HEK293 (cell line): Measurements from ENCODE around the gene RBM10.
A peak's percentile ranks its signal among the peaks of the same experiment; 100 is the strongest.

Source experiments
- CTCF ChIA-PET: fragments of 350-600 bp; formaldehyde crosslinking; extraction: SDS; loops from one replicate; lab custom pipeline; 2021; ENCODE audit warnings: antibody characterized with exemption; lab: Yijun Ruan, JAX
- POLR2A ChIA-PET: fragments of 300-600 bp; formaldehyde crosslinking; extraction: SDS; loops from one replicate; lab custom pipeline; 2020; ENCODE audit warnings: antibody characterized with exemption, inconsistent platforms; lab: Yijun Ruan, JAX
- H3K27ac ChIP-seq: fragments of 200-500 bp; sonication (Bioruptor generic); 2 replicates; pipeline ENCODE4 v1.5.1; 2014; ENCODE audit warnings: low read depth, low read length, control low read depth, inconsistent platforms; ENCODE audit errors: extremely low read depth
- H3K36me3 ChIP-seq, 2 experiments: fragments of 200-500 bp in 1 of 2; sonication (Bioruptor generic) in 1 of 2; 1 replicate in 1 of 2; 2 replicates in 1 of 2; pipeline ENCODE4 v1.5.1; 2014 to 2017; ENCODE audit warnings: inconsistent platforms in 2 of 2, low read length in 2 of 2; ENCODE audit not compliant: control insufficient read depth in 2 of 2, insufficient read depth in 1 of 2
- H3K4me1 ChIP-seq: fragments of 200-500 bp; sonication (Bioruptor generic); 2 replicates; pipeline ENCODE4 v1.5.1; 2014; ENCODE audit warnings: mild to moderate bottlenecking, low read length, inconsistent platforms; ENCODE audit not compliant: control insufficient read depth, insufficient read depth
- H3K4me3 ChIP-seq: 2 replicates; pipeline ENCODE4 v1.5.1; 2011; ENCODE audit warnings: low read depth, mild to moderate bottlenecking, control low read depth, low read length, moderate library complexity
- H3K9me3 ChIP-seq: fragments of 200-500 bp; sonication (Bioruptor generic); 2 replicates; pipeline ENCODE4 v1.5.1; 2014; ENCODE audit warnings: low read depth, low read length, inconsistent platforms; ENCODE audit not compliant: control insufficient read depth, insufficient read depth
- BCL11A ChIP-seq: fragments of 450-650 bp; formaldehyde crosslinking; IDR thresholded peaks from 2 replicates; pipeline ENCODE4 v1.5.1; 2016; ENCODE audit warnings: low read depth, missing biosample characterization, missing genetic modification characterization
- HOXA7 ChIP-seq: sonication (generic); formaldehyde crosslinking; IDR thresholded peaks from 2 replicates; pipeline ENCODE4 v1.8.1; 2022; ENCODE audit warnings: missing genetic modification reagents, borderline replicate concordance
- KLF10 ChIP-seq: fragments of 450-650 bp; IDR thresholded peaks from 2 replicates; pipeline ENCODE4 v1.5.1; 2018; ENCODE audit warnings: missing biosample characterization, mild to moderate bottlenecking, missing genetic modification characterization
- TCF7L2 ChIP-seq: IDR thresholded peaks from 2 replicates; pipeline ENCODE4 v1.6.1; 2011; ENCODE audit warnings: low read depth, mild to moderate bottlenecking, inconsistent platforms, low read length, moderate library complexity, borderline replicate concordance
- ZBTB11 ChIP-seq: fragments of 450-650 bp; formaldehyde crosslinking; conservative IDR thresholded peaks from 2 replicates; pipeline ENCODE4 v1.5.1; 2016; ENCODE audit warnings: low read depth, missing biosample characterization, missing genetic modification characterization
- ZFHX2 ChIP-seq: fragments of 450-650 bp; formaldehyde crosslinking; conservative IDR thresholded peaks from 2 replicates; pipeline ENCODE4 v1.5.1; 2016; ENCODE audit warnings: missing biosample characterization, missing genetic modification characterization
- ZFP3 ChIP-seq: fragments of 450-650 bp; formaldehyde crosslinking; IDR thresholded peaks from 2 replicates; pipeline ENCODE4 v1.5.1; 2016; ENCODE audit warnings: low read depth, missing biosample characterization, missing genetic modification characterization
- ZNF112 ChIP-seq: fragments of 450-650 bp; formaldehyde crosslinking; IDR thresholded peaks from 2 replicates; pipeline ENCODE4 v1.5.0; 2017; ENCODE audit warnings: missing biosample characterization, missing genetic modification characterization
- ZNF140 ChIP-seq: fragments of 450-650 bp; formaldehyde crosslinking; IDR thresholded peaks from 2 replicates; pipeline ENCODE4 v1.5.1; 2016; ENCODE audit warnings: missing biosample characterization, missing genetic modification characterization
- ZNF184 ChIP-seq: fragments of 450-650 bp; IDR thresholded peaks from 2 replicates; pipeline ENCODE4 v1.5.1; 2018; ENCODE audit warnings: missing biosample characterization, mild to moderate bottlenecking, missing genetic modification characterization
- ZNF214 ChIP-seq: fragments of 450-650 bp; formaldehyde crosslinking; IDR thresholded peaks from 2 replicates; pipeline ENCODE4 v1.5.1; 2017; ENCODE audit warnings: missing biosample characterization, mild to moderate bottlenecking, missing genetic modification characterization, borderline replicate concordance
- ZNF274 ChIP-seq, 2 experiments: fragments of 200-500 bp in 1 of 2; fragments of 450-650 bp in 1 of 2; sonication (Bioruptor generic) in 1 of 2; formaldehyde crosslinking in 1 of 2; IDR thresholded peaks; 2 replicates each; pipeline versions ENCODE4 v1.5.1 to v1.6.1; 2014 to 2016; ENCODE audit warnings: borderline replicate concordance in 1 of 2, inconsistent platforms in 1 of 2, low read length in 1 of 2, missing biosample characterization in 1 of 2, missing genetic modification characterization in 1 of 2
- ZNF391 ChIP-seq: fragments of 450-650 bp; formaldehyde crosslinking; IDR thresholded peaks from 2 replicates; pipeline ENCODE4 v1.5.1; 2016; ENCODE audit warnings: low read depth, missing biosample characterization, missing genetic modification characterization, borderline replicate concordance
- ZNF48 ChIP-seq: fragments of 450-650 bp; formaldehyde crosslinking; IDR thresholded peaks from 2 replicates; pipeline ENCODE4 v1.5.1; 2016; ENCODE audit warnings: missing biosample characterization, missing genetic modification characterization
- ZNF529 ChIP-seq: fragments of 450-650 bp; formaldehyde crosslinking; IDR thresholded peaks from 2 replicates; pipeline ENCODE4 v1.5.1; 2017; ENCODE audit warnings: missing genetic modification characterization, missing biosample characterization; ENCODE audit not compliant: insufficient replicate concordance
- ZNF621 ChIP-seq: fragments of 450-650 bp; formaldehyde crosslinking; IDR thresholded peaks from 2 replicates; pipeline ENCODE4 v1.5.1; 2017; ENCODE audit warnings: missing biosample characterization, missing genetic modification characterization
- ZNF626 ChIP-seq: fragments of 450-650 bp; sonication (Bioruptor Pico); formaldehyde crosslinking; IDR thresholded peaks from 2 replicates; pipeline ENCODE4 v1.5.1; 2018; ENCODE audit warnings: missing biosample characterization, missing genetic modification characterization, inconsistent platforms
- ZNF639 ChIP-seq: fragments of 450-650 bp; formaldehyde crosslinking; IDR thresholded peaks from 2 replicates; pipeline ENCODE4 v1.5.1; 2016; ENCODE audit warnings: missing biosample characterization, missing genetic modification characterization
- ZNF645 ChIP-seq: fragments of 450-650 bp; formaldehyde crosslinking; IDR thresholded peaks from 2 replicates; pipeline ENCODE4; 2016; ENCODE audit warnings: missing biosample characterization, missing genetic modification characterization
- ZNF654 ChIP-seq: fragments of 450-650 bp; formaldehyde crosslinking; IDR thresholded peaks from 2 replicates; pipeline ENCODE4 v1.5.1; 2016; ENCODE audit warnings: low read depth, missing biosample characterization, missing genetic modification characterization
- ZNF658 ChIP-seq: fragments of 450-650 bp; formaldehyde crosslinking; IDR thresholded peaks from 2 replicates; pipeline ENCODE4; 2016; ENCODE audit warnings: missing biosample characterization, missing genetic modification characterization
- ZSCAN23 ChIP-seq: fragments of 450-650 bp; formaldehyde crosslinking; IDR thresholded peaks from 2 replicates; pipeline ENCODE4 v1.5.1; 2016; ENCODE audit warnings: missing biosample characterization, missing genetic modification characterization
- ZSCAN5A ChIP-seq: fragments of 450-650 bp; formaldehyde crosslinking; IDR thresholded peaks from 2 replicates; pipeline ENCODE4 v1.5.1; 2016; ENCODE audit warnings: missing biosample characterization, missing genetic modification characterization

Gene RBM10

GRCh38 chrX:47160781-47161180 lies 15.8 kb downstream of the RBM10 start (continued):
- TF ChIP-seq ZNF639 (no peak), ZFHX2 (no peak), HOXA7 (CRISPR knock-in tag) (no peak)

GRCh38 chrX:47162927-47163583 lies 18.0 kb downstream of the RBM10 start:
- POLR2A ChIA-PET: no interaction called here
- Histone ChIP-seq H3K4me3 (no peak overlapping the region), H3K36me3 (peaks cover 18 to 24% of the 10 kb centered on the region in 2 experiments), H3K9me3 (no peaks in the 10 kb centered on the region; the same call in none of the 2 replicates), H3K27ac (no peak overlapping the region), H3K4me1 (no peaks in the 10 kb centered on the region)
- TF ChIP-seq ZNF529 (peak; percentile 97), ZNF654 (tag by site-specific recombination) (no peak)
- CTCF ChIA-PET: no interaction called here

- ChIA-PET CTCF (no interaction called here), POLR2A (no interaction called here)
- Histone ChIP-seq H3K4me1 (no peaks in the 10 kb centered on the region), H3K36me3 (peaks cover 21 to 24% of the 10 kb centered on the region in 2 experiments), H3K9me3 (no peaks in the 10 kb centered on the region; the same call in none of the 2 replicates), H3K4me3 (no peak overlapping the region), H3K27ac (no peak overlapping the region)
- TF ChIP-seq ZNF184 (tag by site-specific recombination): peak; percentile 99
- TF ChIP-seq ZNF140: peak; percentile 85
- no peak for TF ChIP-seq ZFP3 (tag by site-specific recombination)
- no peak for TF ChIP-seq ZNF391 (tag by site-specific recombination)
- no peak for TF ChIP-seq ZNF274 (IDR thresholded peaks at IDR 0.05; ENCODE audit: low read length)
- no peak for TF ChIP-seq ZNF274 (tag by site-specific recombination; IDR thresholded peaks at IDR 0.05; ENCODE audit: borderline replicate concordance)
- no peak for TF ChIP-seq ZNF621 (tag by site-specific recombination)
These were observed 19.4 kb downstream of the RBM10 start for GRCh38 chrX:47164420-47164819.

- CTCF ChIA-PET: no interaction called here
- Histone ChIP-seq H3K27ac (no peak overlapping the region), H3K9me3 (no peaks in the 10 kb centered on the region; the same call in none of the 2 replicates)
- TF ChIP-seq ZNF48 (no peak), ZNF626 (tag by site-specific recombination) (no peak), ZSCAN5A (tag by site-specific recombination) (no peak), ZSCAN23 (tag by site-specific recombination) (no peak), TCF7L2 (no peak), ZNF645 (tag by site-specific recombination) (no peak), ZBTB11 (tag by site-specific recombination) (no peak), KLF10 (no peak), ZNF658 (tag by site-specific recombination) (no peak), ZNF214 (tag by site-specific recombination) (no peak), BCL11A (tag by site-specific recombination) (no peak), ZNF274 (IDR thresholded peaks at IDR 0.05; ENCODE audit: low read length) (no peak), ZNF274 (tag by site-specific recombination; IDR thresholded peaks at IDR 0.05; ENCODE audit: borderline replicate concordance) (no peak), ZNF112 (no peak)
These were observed 21.1 kb downstream of the RBM10 start for GRCh38 chrX:47166126-47166525.

More at GRCh38 chrX:47166126-47166525, 21.1 kb downstream of the RBM10 start:
- POLR2A ChIA-PET: no interaction called here
- H3K4me3 ChIP-seq: no peak overlapping the region
- H3K4me1 ChIP-seq: no peaks in the 10 kb centered on the region
- H3K36me3 ChIP-seq: peaks cover 20 to 38% of the 10 kb centered on the region in 2 experiments
